GM12801 (cell line): ENCODE results near the gene RECQL5.
A peak's percentile ranks its signal among the peaks of the same experiment; 100 is the strongest.

Experiments
- TF ChIP-seq, protein P1 (sequence below): IDR thresholded peaks from one replicate; pipeline ENCODE4 v1.5.1; 2011; ENCODE audit warnings: control low read depth; ENCODE audit not compliant: insufficient read length; ENCODE audit errors: extremely low read depth

Gene RECQL5

DNA sequence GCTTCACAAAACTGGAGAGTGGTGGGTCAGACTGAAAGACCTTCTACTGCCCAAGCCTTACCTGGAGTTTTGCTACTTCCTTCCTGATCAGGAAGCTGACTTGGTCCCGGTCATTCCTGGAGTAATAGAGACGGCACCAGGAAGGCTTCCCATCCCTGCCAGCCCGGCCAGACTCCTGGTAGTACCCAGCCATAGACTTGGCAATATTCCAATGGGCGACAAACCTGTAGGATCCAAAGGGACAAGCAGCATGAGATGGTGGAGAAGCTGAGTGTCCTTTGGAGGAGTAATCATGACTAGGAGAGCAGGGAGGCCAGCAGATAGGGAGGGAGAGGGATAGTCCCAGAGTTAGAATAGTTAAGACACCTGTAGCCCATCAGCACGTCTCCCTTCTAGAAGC, 8.7 kb downstream of the RECQL5 start:
- TF ChIP-seq, protein P1, sequence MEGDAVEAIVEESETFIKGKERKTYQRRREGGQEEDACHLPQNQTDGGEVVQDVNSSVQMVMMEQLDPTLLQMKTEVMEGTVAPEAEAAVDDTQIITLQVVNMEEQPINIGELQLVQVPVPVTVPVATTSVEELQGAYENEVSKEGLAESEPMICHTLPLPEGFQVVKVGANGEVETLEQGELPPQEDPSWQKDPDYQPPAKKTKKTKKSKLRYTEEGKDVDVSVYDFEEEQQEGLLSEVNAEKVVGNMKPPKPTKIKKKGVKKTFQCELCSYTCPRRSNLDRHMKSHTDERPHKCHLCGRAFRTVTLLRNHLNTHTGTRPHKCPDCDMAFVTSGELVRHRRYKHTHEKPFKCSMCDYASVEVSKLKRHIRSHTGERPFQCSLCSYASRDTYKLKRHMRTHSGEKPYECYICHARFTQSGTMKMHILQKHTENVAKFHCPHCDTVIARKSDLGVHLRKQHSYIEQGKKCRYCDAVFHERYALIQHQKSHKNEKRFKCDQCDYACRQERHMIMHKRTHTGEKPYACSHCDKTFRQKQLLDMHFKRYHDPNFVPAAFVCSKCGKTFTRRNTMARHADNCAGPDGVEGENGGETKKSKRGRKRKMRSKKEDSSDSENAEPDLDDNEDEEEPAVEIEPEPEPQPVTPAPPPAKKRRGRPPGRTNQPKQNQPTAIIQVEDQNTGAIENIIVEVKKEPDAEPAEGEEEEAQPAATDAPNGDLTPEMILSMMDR, result no peak

DNA sequence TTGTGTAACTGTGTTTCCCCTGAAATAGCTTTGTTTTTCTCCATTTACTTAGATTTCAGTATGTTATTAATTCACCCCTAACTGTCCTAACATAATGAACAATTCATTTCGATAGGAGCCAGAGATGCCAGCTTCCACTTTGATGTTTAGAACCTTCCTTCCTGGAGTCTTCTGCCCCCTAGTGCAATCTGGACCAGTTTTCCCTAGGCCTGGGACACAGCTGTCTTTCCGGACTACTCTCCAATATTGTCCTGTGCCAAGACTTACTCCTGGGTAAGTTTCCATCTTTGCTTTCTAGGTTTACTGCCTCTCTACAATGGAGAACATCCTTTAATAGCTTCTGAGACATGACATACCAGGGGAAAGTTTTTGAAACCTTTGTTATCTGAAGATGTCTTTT, 12.8 kb downstream of the RECQL5 start:
- TF ChIP-seq, protein P1, result no peak

DNA sequence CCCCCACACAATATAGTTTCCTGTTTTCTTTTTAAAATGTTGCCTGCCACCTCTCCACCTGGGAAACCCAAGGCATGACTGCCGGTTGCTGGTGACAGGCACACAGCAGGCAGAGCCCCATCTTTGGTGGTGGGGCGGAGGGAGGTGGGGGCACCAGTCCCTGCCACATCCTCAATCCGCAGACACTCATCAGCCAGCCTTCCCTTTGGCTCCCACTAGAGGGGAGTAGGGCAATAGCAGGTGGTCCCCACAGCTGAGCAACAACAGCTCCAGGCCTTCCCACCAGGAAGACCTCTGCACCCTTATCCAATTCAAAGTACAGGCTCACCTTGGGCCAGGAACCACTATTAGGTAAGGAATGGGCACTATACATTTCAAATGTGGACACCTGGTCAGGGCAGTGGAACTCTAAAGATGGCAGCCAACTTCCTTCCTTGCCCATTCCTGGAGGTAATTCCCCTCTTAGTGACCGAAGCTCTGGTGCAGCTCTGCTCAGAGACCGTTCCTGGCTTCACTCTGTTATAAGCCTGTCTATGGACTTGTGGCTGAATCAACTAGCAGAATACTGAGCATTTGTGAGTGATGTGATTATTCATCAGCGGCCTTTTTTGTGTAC, 13.9 kb downstream of the RECQL5 start:
- TF ChIP-seq, protein P1, result peak; percentile 56

DNA sequence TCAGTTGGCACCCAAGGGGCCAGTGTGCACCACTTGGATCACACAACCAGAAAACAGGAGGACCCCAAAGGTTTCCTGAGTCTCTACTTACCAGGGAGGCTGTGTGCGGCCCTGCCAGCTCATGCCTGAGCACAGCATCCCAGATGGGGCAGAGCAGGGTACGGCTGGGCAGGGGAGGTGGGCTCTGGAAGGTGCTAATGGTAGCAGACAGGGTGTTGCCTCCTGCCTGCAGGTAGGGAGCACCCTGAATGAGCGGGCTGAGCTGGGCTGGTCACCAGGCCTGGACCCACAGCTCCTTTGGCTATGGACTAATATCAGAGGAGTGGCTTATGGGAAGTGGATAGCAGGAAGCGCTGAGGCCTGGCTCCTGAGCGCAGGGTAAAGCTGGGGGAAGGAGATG, 14.6 kb downstream of the RECQL5 start:
- TF ChIP-seq, protein P1, result no peak

DNA sequence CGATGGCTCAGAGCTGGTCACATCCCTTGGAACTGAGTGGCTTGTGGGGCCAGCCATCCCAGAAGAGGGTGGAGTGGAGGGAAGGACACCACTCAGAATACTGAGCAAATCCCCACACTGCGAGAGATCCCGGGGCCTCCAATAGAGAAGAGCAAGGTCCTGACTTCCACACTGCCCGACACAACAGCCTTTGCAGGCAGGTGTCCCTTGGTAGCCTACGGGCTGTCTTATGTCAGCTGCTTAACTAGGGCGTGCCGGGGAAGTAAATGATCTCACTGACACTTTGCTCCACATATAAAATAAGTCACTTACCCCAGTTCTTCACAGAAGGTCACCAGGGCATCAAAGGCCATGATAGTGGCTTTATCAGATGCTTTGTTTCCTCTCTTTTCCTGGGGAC, 16.1 kb downstream of the RECQL5 start:
- TF ChIP-seq, protein P1, result no peak

DNA sequence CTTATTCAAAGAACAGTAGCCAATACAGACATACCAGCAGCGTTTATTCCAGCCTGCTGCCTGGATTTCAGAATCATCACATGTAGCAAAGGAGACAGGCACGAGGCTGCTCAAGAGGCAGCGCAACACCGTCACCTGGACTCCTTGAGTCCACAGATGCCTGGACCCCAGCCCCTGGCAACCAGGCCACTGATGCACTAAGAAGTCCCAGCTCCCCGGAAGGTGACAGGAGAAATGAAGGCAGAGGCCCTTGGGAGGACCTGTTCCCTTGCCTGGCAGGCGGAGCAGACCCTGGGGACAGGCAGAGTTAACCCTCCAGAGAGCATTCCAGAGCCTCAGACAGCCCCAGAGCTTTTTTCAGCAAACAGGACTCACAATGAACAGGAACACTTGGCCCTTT, 17.3 kb downstream of the RECQL5 start:
- TF ChIP-seq, protein P1, result no peak

DNA sequence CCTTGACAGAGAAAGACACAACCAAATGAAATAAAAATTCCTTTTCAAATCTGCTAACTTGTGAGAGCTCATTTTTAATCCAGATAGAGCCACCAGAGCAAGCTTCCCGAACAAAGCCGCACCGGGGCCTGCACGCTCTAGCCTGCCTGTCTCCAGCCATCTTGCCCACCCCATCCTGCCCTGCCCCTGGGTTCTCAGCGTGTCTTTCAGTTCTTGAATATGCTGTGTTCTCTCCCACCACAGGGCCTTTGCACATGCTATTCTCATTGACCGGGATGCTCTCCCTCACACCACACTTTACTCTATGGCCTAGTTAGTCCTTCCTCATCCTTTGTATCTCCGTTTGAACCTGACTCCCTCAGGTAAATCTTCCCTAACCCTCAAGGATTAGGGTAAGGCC, 19.0 kb downstream of the RECQL5 start:
- TF ChIP-seq, protein P1, result no peak
